HG03108 (cell line): ENCODE data around the gene AICDA.
A peak's percentile ranks its signal among the peaks of the same experiment; 100 is the strongest.
"Not testable (repeated sequence)": the region's sequence is repeated elsewhere in the genome, so short reads cannot be mapped to it uniquely, and the experiment has no call there.

Experiments
- ATAC-seq: cut with Tn5 transposase; IDR thresholded peaks from one replicate; pipeline ENCODE4 v1.9.1; 2021; ENCODE audit warnings: moderate library complexity; ENCODE audit not compliant: unreplicated experiment

The AICDA gene

GRCh38 chr12:8612629-8613028 is at the start of gene AICDA:
Gene AICDA, minus strand, starts transcription at chr12:8612859. Its CDS starts 92 bp downstream, at chr12:8612767.
- peak; percentile 33 for ATAC-seq

- ATAC-seq: no peak
Observed at GRCh38 chr12:8661751-8662150, 49.1 kb upstream of the AICDA start.

GRCh38 chr12:8661016-8661415 is 48.4 kb upstream of the AICDA start:
- ATAC-seq: no peak

GRCh38 chr12:8658346-8658745 is 45.7 kb upstream of the AICDA start:
- no peak for ATAC-seq

GRCh38 chr12:8655421-8655820 is 42.8 kb upstream of the AICDA start:
- no peak for ATAC-seq

- peak; percentile 67 for ATAC-seq
Observed at GRCh38 chr12:8648576-8649205, 36.0 kb upstream of the AICDA start.

GRCh38 chr12:8647968-8648367 is 35.3 kb upstream of the AICDA start:
- no peak for ATAC-seq

GRCh38 chr12:8644345-8645248 is 31.9 kb upstream of the AICDA start:
- peak; percentile 59 for ATAC-seq

- ATAC-seq: no peak
Observed at GRCh38 chr12:8642775-8643174, 30.1 kb upstream of the AICDA start.

GRCh38 chr12:8639936-8640335 is 27.3 kb upstream of the AICDA start:
- no peak for ATAC-seq

- ATAC-seq: no peak
Observed at GRCh38 chr12:8638951-8639350, 26.3 kb upstream of the AICDA start.

- no peak for ATAC-seq
Observed at GRCh38 chr12:8637666-8638065, 25.0 kb upstream of the AICDA start.

- no peak for ATAC-seq
Observed at GRCh38 chr12:8637244-8637643, 24.6 kb upstream of the AICDA start.

- ATAC-seq: no peak
Observed at GRCh38 chr12:8636581-8636980, 23.9 kb upstream of the AICDA start.

GRCh38 chr12:8636007-8636346 is 23.3 kb upstream of the AICDA start:
- ATAC-seq: not testable (repeated sequence)

- not testable (repeated sequence) for ATAC-seq
Observed at GRCh38 chr12:8635342-8636006, 22.8 kb upstream of the AICDA start.

- ATAC-seq: no peak
Observed at GRCh38 chr12:8630131-8630530, 17.5 kb upstream of the AICDA start.

- ATAC-seq: peak; percentile 93
Observed at GRCh38 chr12:8629486-8630033, 16.9 kb upstream of the AICDA start.

- no peak for ATAC-seq
Observed at GRCh38 chr12:8628731-8629130, 16.1 kb upstream of the AICDA start.

- ATAC-seq: not testable (repeated sequence)
Observed at GRCh38 chr12:8624750-8625149, 12.1 kb upstream of the AICDA start.

- ATAC-seq: no peak
Observed at GRCh38 chr12:8622646-8623045, 10.0 kb upstream of the AICDA start.
